AG09309 (cell line): ENCODE data around the gene NDUFS2.
A peak's percentile ranks its signal among the peaks of the same experiment; 100 is the strongest.

Experiments used
- DNase-seq: peaks from one replicate; pipeline ENCODE4 v3.0.0-alpha.2; 2010; ENCODE audit warnings: low read depth
- H3K4me3 ChIP-seq: 2 replicates; pipeline ENCODE4 v1.5.1; 2011; ENCODE audit warnings: mild to moderate bottlenecking, low read depth, low read length, moderate library complexity; ENCODE audit not compliant: control insufficient read depth
- CTCF ChIP-seq: IDR thresholded peaks from 2 replicates; pipeline ENCODE4 v1.5.1; 2011; ENCODE audit warnings: mild to moderate bottlenecking, low read depth, low read length, inconsistent platforms; ENCODE audit not compliant: insufficient read depth, control insufficient read depth; ENCODE audit errors: missing control alignments

The NDUFS2 gene

GRCh38 chr1:161185732-161186311, 16.3 kb upstream of the NDUFS2 start:
- H3K4me3 ChIP-seq, result no peak overlapping the region
- TF ChIP-seq CTCF, result no peak
- DNase-seq, result no peak

GRCh38 chr1:161187311-161187710, 14.9 kb upstream of the NDUFS2 start:
- no peak overlapping the region for H3K4me3 ChIP-seq
- DNase-seq, result no peak
- no peak for TF ChIP-seq CTCF

GRCh38 chr1:161188381-161188780, 13.8 kb upstream of the NDUFS2 start:
- no peak for DNase-seq
- TF ChIP-seq CTCF, result no peak

GRCh38 chr1:161189036-161189435, 13.1 kb upstream of the NDUFS2 start:
- no peak overlapping the region for H3K4me3 ChIP-seq
- TF ChIP-seq CTCF, result no peak
- DNase-seq, result peak; percentile 68

More at GRCh38 chr1:161188381-161188780, 13.8 kb upstream of the NDUFS2 start:
- no peak overlapping the region for H3K4me3 ChIP-seq

- no peak overlapping the region for H3K4me3 ChIP-seq
These were observed 11.1 kb upstream of the NDUFS2 start for GRCh38 chr1:161190962-161191521.

GRCh38 chr1:161191971-161192370, 10.2 kb upstream of the NDUFS2 start:
- H3K4me3 ChIP-seq, result no peak overlapping the region
- DNase-seq, result no peak
- no peak for TF ChIP-seq CTCF

More at GRCh38 chr1:161190962-161191521, 11.1 kb upstream of the NDUFS2 start:
- DNase-seq, result no peak
- TF ChIP-seq CTCF, result no peak
